Stomach (tissue), 19 donors: ENCODE data around the gene ACTR5. TPM values are rescaled to one million over a fixed set of nuclear protein-coding genes. Genes with fewer than 3 reads are reported as not detected.

Source experiments
- DNase-seq, 2 donors: peaks; one replicate each; pipeline versions ENCODE4 v3.0.0 to v3.0.0-alpha.2; 2013 to 2019
- H3K27ac ChIP-seq, 5 donors: fragments of 200-600 bp in 4 of 5; sonication (generic) in 4 of 5; one replicate each; pipeline ENCODE4 v1.5.1; 2013 to 2019; ENCODE audit warnings: mild to moderate bottlenecking in 1 of 5, moderate library complexity in 1 of 5
- H3K27me3 ChIP-seq, 3 donors: fragments of 200-600 bp; sonication (generic); one replicate each; pipeline ENCODE4 v1.5.1; 2017 to 2019; ENCODE audit warnings: mixed run types in 1 of 3
- H3K36me3 ChIP-seq, 4 donors: fragments of 200-600 bp; sonication (generic); 1 replicate in 3 of 4; 2 replicates in 1 of 4; pipeline ENCODE4 v1.5.1; 2016 to 2019
- H3K4me1 ChIP-seq, 4 donors: fragments of 200-600 bp; sonication (generic); one replicate each; pipeline ENCODE4 v1.5.1; 2016 to 2019
- H3K4me3 ChIP-seq, 4 donors: fragments of 200-600 bp; sonication (generic) in 3 of 4; one replicate each; pipeline ENCODE4 v1.5.1; 2016 to 2019; ENCODE audit warnings: mild to moderate bottlenecking in 1 of 4
- H3K9me3 ChIP-seq, 4 donors: fragments of 200-600 bp; sonication (generic); one replicate each; pipeline ENCODE4 v1.5.1; 2016 to 2019
- CTCF ChIP-seq, 7 experiments: fragments of 450-650 bp in 4 of 7; fragments of 200-600 bp in 3 of 7; sonication (generic) in 3 of 7; IDR thresholded peaks; one replicate each; pipeline ENCODE4 v1.5.1; 2016 to 2019; ENCODE audit warnings: antibody characterized with exemption in 7 of 7, control low read depth in 2 of 7, mild to moderate bottlenecking in 1 of 7
- EP300 ChIP-seq: sonication (generic); formaldehyde crosslinking; IDR thresholded peaks from one replicate; pipeline ENCODE4 v1.6.1; 2017; ENCODE audit warnings: antibody characterized with exemption
- POLR2A ChIP-seq, 4 donors: fragments of 450-650 bp; IDR thresholded peaks; one replicate each; pipeline ENCODE4 v1.6.1; 2016; ENCODE audit warnings: antibody characterized with exemption in 4 of 4, control low read depth in 2 of 4, mild to moderate bottlenecking in 1 of 4, moderate library complexity in 1 of 4
- POLR2AphosphoS5 ChIP-seq, 3 donors: sonication (generic); formaldehyde crosslinking; IDR thresholded peaks; one replicate each; pipeline ENCODE4 v1.6.1; 2016; ENCODE audit warnings: antibody characterized with exemption in 3 of 3
- WGBS, 5 donors: extraction: QIAGEN DNeasy Blood & Tissue Kit in 3 of 5; methylation state at CpG; one replicate each; pipeline versions ENCODE4 v1.1.5 to v1.1.7; 2013 to 2018; 5-methylcytosine and 5-hydroxymethylcytosine counted together
- intact Hi-C: fragments of 100-400 bp; cut with DNase I; formaldehyde crosslinking; loops from one replicate; pipeline ENCODE4 v1.15.1; 2023; ENCODE audit warnings: low total_unique reads
- long read RNA-seq, 10 donors: transcript quantifications; one replicate each; lab custom pipeline, GENCODE V29; 2026
- polyA plus RNA-seq, 3 donors: library from polyadenylated mRNA; stranded (reverse); fragments of 200-250 nt; gene quantifications; one replicate each; pipeline ENCODE4 v1.2.3, GENCODE V29; 2013
- total RNA-seq, 5 donors: library from RNA; depleted of rRNA; stranded (reverse); fragments of >200 nt; gene quantifications; one replicate each; pipeline versions ENCODE4 v1.1.0 to v1.2.3, GENCODE V29; 2014 to 2016
- donor health status: healthy with polysubstance abuse.
- donor health status: Bipolar disorder and iron deficiency.
- donor health status: healthy.

ACTR5 gene
- total RNA-seq (10 to 100 TPM in 2 of 5 donors, 1 to 10 TPM in 3; 3.6 to 68.1 (median 8.4) TPM), polyA plus RNA-seq (1 to 10 TPM; 4.7 to 6.0 (median 5.7) TPM)
- long read RNA-seq, donor 1 = 0 reads
- long read RNA-seq, donor 2, partial matches to known transcripts = 0 of 1 reads
- long read RNA-seq, donor 2, other reads (novel, unspliced or antisense) = 0 of 1 reads
- long read RNA-seq, donor 3 = 0 reads
- long read RNA-seq, donor 4 = 0 reads
- long read RNA-seq, donor 5, partial matches to known transcripts = 0 of 2 reads
- long read RNA-seq, donor 5, other reads (novel, unspliced or antisense) = 0 of 2 reads
- long read RNA-seq, donor 6, partial matches to known transcripts = 0 of 4 reads
- long read RNA-seq, donor 6, other reads (novel, unspliced or antisense) = 0 of 4 reads
- long read RNA-seq, donor 7, partial matches to known transcripts = 0 of 2 reads
- long read RNA-seq, donor 7, other reads (novel, unspliced or antisense) = 0 of 2 reads
- long read RNA-seq, donor 8, partial matches to known transcripts = 0 of 3 reads
- long read RNA-seq, donor 8, other reads (novel, unspliced or antisense) = 0 of 3 reads
- long read RNA-seq, donor 9, partial matches to known transcripts = 0 of 1 reads
- long read RNA-seq, donor 9, other reads (novel, unspliced or antisense) = 0 of 1 reads
- long read RNA-seq, donor 10 = 0 reads

- intact Hi-C loops = loop anchor here (5.0 kb wide), 1 partner anchor 101 kb away; no protein-coding TSS in a partner anchor
- H3K27ac ChIP-seq = peak within 1 kb of the TSS; percentile 87 to 94 (median 90)
- 0 to 1% (median 0%) methylated on average over 68 to 84 of the region's 84 CpGs for WGBS, 5 donors
- peaks cover 0 to 36% (median 20%) of the 10 kb centered on the region in 4 donors for H3K4me1 ChIP-seq
- H3K9me3 ChIP-seq = no peaks in the 10 kb centered on the region
- no peak for TF ChIP-seq EP300
- TF ChIP-seq POLR2AphosphoS5 (IDR thresholded peaks at IDR 0.05) = peak in 2 of 3 donors; percentile 27 to 57
- peaks cover 0 to 6% (median 0%) of the 10 kb centered on the region in 3 donors for H3K27me3 ChIP-seq
- peak within 1 kb of the TSS; percentile 81 to 94 (median 92) for H3K4me3 ChIP-seq
- peak; percentile 95 to 97 for DNase-seq
- H3K36me3 ChIP-seq = peaks cover 0 to 22% (median 15%) of the 10 kb centered on the region in 4 donors
Measured at GRCh38 chr20:38748097-38748860, at the start of gene ACTR5. TSS of gene ACTR5 (plus strand) at chr20:38748460. CDS start at chr20:38748479, 19 bp downstream.

- Histone ChIP-seq H3K36me3 (no peaks in the 10 kb centered on the region), H3K27me3 (peaks cover 0 to 83% (median 20%) of the 10 kb centered on the region in 3 donors), H3K27ac (no peak overlapping the region), H3K9me3 (no peaks in the 10 kb centered on the region), H3K4me3 (no peak overlapping the region), H3K4me1 (no peaks in the 10 kb centered on the region)
- TF ChIP-seq POLR2A (IDR thresholded peaks at IDR 0.05) (no peak), CTCF (IDR thresholded peaks at IDR 0.05) (no peak), EP300 (no peak), POLR2AphosphoS5 (IDR thresholded peaks at IDR 0.05) (no peak)
- no peak for DNase-seq
- intact Hi-C loops = no loop called here
- WGBS, 5 donors = 81 to 85% (median 82%) methylated on average over 15 of the region's 15 CpGs
Measured at GRCh38 chr20:38698541-38698940, 49.7 kb upstream of the ACTR5 start.

GRCh38 chr20:38700141-38700540, 48.1 kb upstream of the ACTR5 start:
- Histone ChIP-seq H3K9me3 (no peaks in the 10 kb centered on the region), H3K4me1 (no peaks in the 10 kb centered on the region), H3K36me3 (no peaks in the 10 kb centered on the region), H3K4me3 (no peak overlapping the region), H3K27ac (no peak overlapping the region), H3K27me3 (peaks cover 0 to 94% (median 20%) of the 10 kb centered on the region in 3 donors)
- TF ChIP-seq POLR2A (IDR thresholded peaks at IDR 0.05) = no peak
- TF ChIP-seq EP300 = no peak
- TF ChIP-seq POLR2AphosphoS5 (IDR thresholded peaks at IDR 0.05) = no peak
- TF ChIP-seq CTCF (IDR thresholded peaks at IDR 0.05) = no peak
- intact Hi-C loops = no loop called here
- no peak for DNase-seq
- WGBS, 5 donors = 39 to 44% (median 42%) methylated on average over 3 to 4 of the region's 4 CpGs

- intact Hi-C loops = no loop called here
- no peaks in the 10 kb centered on the region for H3K36me3 ChIP-seq
- no peaks in the 10 kb centered on the region for H3K9me3 ChIP-seq
- no peaks in the 10 kb centered on the region for H3K4me1 ChIP-seq
- no peak overlapping the region for H3K27ac ChIP-seq
- 68 to 87% (median 75%) methylated on average over 3 of the region's 3 CpGs for WGBS, 5 donors
- H3K27me3 ChIP-seq = peaks cover 0 to 97% (median 25%) of the 10 kb centered on the region in 3 donors
- H3K4me3 ChIP-seq = no peak overlapping the region
- TF ChIP-seq POLR2AphosphoS5 (IDR thresholded peaks at IDR 0.05) (no peak), POLR2A (IDR thresholded peaks at IDR 0.05) (no peak), EP300 (no peak), CTCF (IDR thresholded peaks at IDR 0.05) (no peak)
- DNase-seq = no peak
Measured at GRCh38 chr20:38700926-38701325, 47.3 kb upstream of the ACTR5 start.
